NCI-H510A (cell line): ENCODE results near the gene QPCTL.
A peak's percentile ranks its signal among the peaks of the same experiment; 100 is the strongest.
"Not testable (repeated sequence)": the region's sequence is repeated elsewhere in the genome, so short reads cannot be mapped to it uniquely, and the experiment has no call there.

Source experiments
- DNase-seq: peaks from one replicate; lab custom pipeline; 2025; lab: John Stamatoyannopoulos, UW

Gene QPCTL

GRCh38 chr19:45717131-45717982, 24.9 kb downstream of the QPCTL start:
- DNase-seq: peak; percentile 99

GRCh38 chr19:45717983-45718650, 25.7 kb downstream of the QPCTL start:
- DNase-seq: no peak

GRCh38 chr19:45720065-45720464, 27.6 kb downstream of the QPCTL start:
- DNase-seq: not testable (repeated sequence)

- not testable (repeated sequence) for DNase-seq
These were observed 36.2 kb downstream of the QPCTL start for GRCh38 chr19:45728683-45729082.

GRCh38 chr19:45729800-45730290, 37.4 kb downstream of the QPCTL start:
- no peak for DNase-seq

- DNase-seq: peak; percentile 99
These were observed 38.2 kb downstream of the QPCTL start, which contains the start of gene FBXO46 for GRCh38 chr19:45730368-45731288. Gene FBXO46, minus strand, starts transcription at chr19:45730896. Its CDS starts 17,401 bp downstream, at chr19:45713495.

- DNase-seq: no peak
These were observed 40.8 kb downstream of the QPCTL start, which contains the start of gene MEIOSIN for GRCh38 chr19:45733160-45733810. Gene MEIOSIN, plus strand, starts transcription at chr19:45733439. Its CDS starts 1,938 bp downstream, at chr19:45735377.

GRCh38 chr19:45739498-45740439, 47.3 kb downstream of the QPCTL start:
- DNase-seq: no peak

GRCh38 chr19:45742969-45743368, 50.5 kb downstream of the QPCTL start:
- DNase-seq: no peak

- no peak for DNase-seq
These were observed 53.1 kb downstream of the QPCTL start for GRCh38 chr19:45745606-45746005.

- no peak for DNase-seq
These were observed 54.4 kb downstream of the QPCTL start for GRCh38 chr19:45746866-45747265.

- DNase-seq: no peak
These were observed 55.0 kb downstream of the QPCTL start for GRCh38 chr19:45747513-45747912.

GRCh38 chr19:45751483-45751882, 59.0 kb downstream of the QPCTL start:
- not testable (repeated sequence) for DNase-seq

- no peak for DNase-seq
These were observed 60.2 kb downstream of the QPCTL start for GRCh38 chr19:45752639-45753038.

- DNase-seq: no peak
These were observed 61.1 kb downstream of the QPCTL start for GRCh38 chr19:45753548-45753947.
